GM19438 (cell line): ENCODE results near the gene ERCC3.
"Not testable (repeated sequence)": the region's sequence is repeated elsewhere in the genome, so short reads cannot be mapped to it uniquely, and the experiment has no call there.

Experiments used
- ATAC-seq: cut with Tn5 transposase; IDR thresholded peaks from one replicate; pipeline ENCODE4 v1.9.1; 2021; ENCODE audit warnings: low read depth; ENCODE audit not compliant: unreplicated experiment

Gene ERCC3

GRCh38 chr2:127280693-127281092 lies 13.3 kb downstream of the ERCC3 start:
- no peak for ATAC-seq

- no peak for ATAC-seq
These were observed 14.2 kb downstream of the ERCC3 start for GRCh38 chr2:127279781-127280180.

- no peak for ATAC-seq
These were observed 15.0 kb downstream of the ERCC3 start for GRCh38 chr2:127278959-127279358.

GRCh38 chr2:127277028-127277427 lies 16.9 kb downstream of the ERCC3 start:
- ATAC-seq, result peak; percentile 89

GRCh38 chr2:127275789-127276188 lies 18.2 kb downstream of the ERCC3 start:
- ATAC-seq, result no peak

GRCh38 chr2:127275356-127275755 lies 18.6 kb downstream of the ERCC3 start:
- ATAC-seq, result no peak

- no peak for ATAC-seq
These were observed 23.3 kb downstream of the ERCC3 start for GRCh38 chr2:127270663-127271062.

GRCh38 chr2:127261804-127262406 lies 32.0 kb downstream of the ERCC3 start:
- ATAC-seq, result no peak

- ATAC-seq, result no peak
These were observed 34.6 kb downstream of the ERCC3 start for GRCh38 chr2:127259355-127259754.

- no peak for ATAC-seq
These were observed 37.1 kb downstream of the ERCC3 start for GRCh38 chr2:127256866-127257265.

GRCh38 chr2:127256381-127256780 lies 37.6 kb downstream of the ERCC3 start:
- ATAC-seq, result no peak

GRCh38 chr2:127255721-127256120 lies 38.2 kb downstream of the ERCC3 start:
- ATAC-seq, result no peak

GRCh38 chr2:127255146-127255545 lies 38.8 kb downstream of the ERCC3 start:
- no peak for ATAC-seq

- ATAC-seq, result no peak
These were observed 39.5 kb downstream of the ERCC3 start for GRCh38 chr2:127254386-127254981.

- ATAC-seq, result not testable (repeated sequence)
These were observed 52.8 kb downstream of the ERCC3 start for GRCh38 chr2:127241184-127241583.

- no peak for ATAC-seq
These were observed 54.5 kb downstream of the ERCC3 start for GRCh38 chr2:127239395-127239794.

GRCh38 chr2:127237768-127238167 lies 56.2 kb downstream of the ERCC3 start:
- not testable (repeated sequence) for ATAC-seq

- ATAC-seq, result no peak
These were observed 58.8 kb downstream of the ERCC3 start for GRCh38 chr2:127235082-127235702.

GRCh38 chr2:127233710-127234109 lies 60.2 kb downstream of the ERCC3 start:
- no peak for ATAC-seq

GRCh38 chr2:127231130-127231865 lies 62.6 kb downstream of the ERCC3 start:
- ATAC-seq, result no peak

GRCh38 chr2:127229555-127229954 lies 64.4 kb downstream of the ERCC3 start:
- ATAC-seq, result no peak
